Upper lobe of left lung (tissue), 6 donors: ENCODE data around the gene RNU6-9. TPM values are rescaled to one million over a fixed set of nuclear protein-coding genes. Genes with fewer than 3 reads are reported as not detected.

Experiments
- ATAC-seq, 2 donors: fragments of 200-7000 bp; cut with Tn5 transposase; one replicate each; pipeline ENCODE4 v1.9.1; 2022; ENCODE audit warnings: mild to moderate bottlenecking in 2 of 2, moderate library complexity in 2 of 2; ENCODE audit not compliant: low FRiP score in 2 of 2
- DNase-seq, 2 donors: peaks; one replicate each; pipeline ENCODE4 v3.0.0-alpha.2; 2019 to 2020
- H3K27ac ChIP-seq, 4 donors: fragments of 200-600 bp; sonication (generic); one replicate each; pipeline ENCODE4 v1.5.1; 2016 to 2019
- H3K27me3 ChIP-seq, 4 donors: fragments of 200-600 bp; sonication (generic); one replicate each; pipeline ENCODE4 v1.5.1; 2017 to 2019
- H3K36me3 ChIP-seq, 4 donors: fragments of 200-600 bp; sonication (generic); one replicate each; pipeline ENCODE4 v1.5.1; 2016 to 2019
- H3K4me1 ChIP-seq, 4 donors: fragments of 200-600 bp; sonication (generic); one replicate each; pipeline ENCODE4 v1.5.1; 2018 to 2019
- H3K4me3 ChIP-seq, 4 donors: fragments of 200-600 bp; sonication (generic); one replicate each; pipeline ENCODE4 v1.5.1; 2017 to 2019; ENCODE audit warnings: mild to moderate bottlenecking in 2 of 4, moderate library complexity in 1 of 4
- H3K9me3 ChIP-seq, 4 donors: fragments of 200-600 bp; sonication (generic); one replicate each; pipeline ENCODE4 v1.5.1; 2018 to 2019
- CTCF ChIP-seq, 6 experiments: fragments of 450-650 bp in 4 of 6; fragments of 200-600 bp in 2 of 6; sonication (generic) in 2 of 6; IDR thresholded peaks; one replicate each; pipeline ENCODE4 v1.5.1; 2016 to 2019; ENCODE audit warnings: antibody characterized with exemption in 6 of 6
- EP300 ChIP-seq, 4 donors: sonication (generic); formaldehyde crosslinking; IDR thresholded peaks; one replicate each; pipeline ENCODE4 v1.5.1; 2017; ENCODE audit warnings: antibody characterized with exemption in 4 of 4, control low read depth in 2 of 4
- POLR2A ChIP-seq, 4 donors: fragments of 450-650 bp; IDR thresholded peaks; one replicate each; pipeline ENCODE4 v1.5.1; 2016 to 2017; ENCODE audit warnings: antibody characterized with exemption in 4 of 4, mild to moderate bottlenecking in 2 of 4
- POLR2AphosphoS5 ChIP-seq, 2 donors: sonication (generic); formaldehyde crosslinking; IDR thresholded peaks; one replicate each; pipeline ENCODE4 v1.5.1; 2017; ENCODE audit warnings: antibody characterized with exemption in 2 of 2
- WGBS, 2 donors: methylation state at CpG; one replicate each; pipeline ENCODE4 v1.1.5; 2017 to 2018; 5-methylcytosine and 5-hydroxymethylcytosine counted together
- total RNA-seq, 6 donors: library from RNA; depleted of rRNA in 4 of 6; stranded (reverse); fragments of >200 nt in 4 of 6; gene quantifications; one replicate each; pipeline versions ENCODE4 v1.1.0 to v1.2.1, GENCODE V29; 2016 to 2021
- donor health status: DM: no; HTN: no; CAD: no; lungs with moderate emphysema.
- donor health status: DM: no; HTN: yes; CAD: no; lungs with severe emphysema.

The RNU6-9 gene
- total RNA-seq, 6 donors from 2014 or later = not detected

GRCh38 chr19:858284-858683, 35.0 kb upstream of the RNU6-9 start:
- peaks cover 21 to 47% (median 35%) of the 10 kb centered on the region in 4 donors for H3K4me1 ChIP-seq
- H3K36me3 ChIP-seq = no peaks in the 10 kb centered on the region
- ATAC-seq = no peak
- 81 to 83% methylated on average over 9 of the region's 9 CpGs for WGBS, 2 donors
- H3K27me3 ChIP-seq = peaks cover 0 to 3% (median under 1%) of the 10 kb centered on the region in 4 donors
- TF ChIP-seq CTCF (IDR thresholded peaks at IDR 0.05) = no peak
- TF ChIP-seq POLR2A (IDR thresholded peaks at IDR 0.05) = no peak
- no peak for TF ChIP-seq POLR2AphosphoS5 (IDR thresholded peaks at IDR 0.05)
- TF ChIP-seq EP300 (IDR thresholded peaks at IDR 0.05) = no peak
- H3K9me3 ChIP-seq = no peaks in the 10 kb centered on the region
- no peak overlapping the region for H3K4me3 ChIP-seq
- peak overlapping the region in 1 of 4 donors; percentile 87 for H3K27ac ChIP-seq
- no peak for DNase-seq

DNA sequence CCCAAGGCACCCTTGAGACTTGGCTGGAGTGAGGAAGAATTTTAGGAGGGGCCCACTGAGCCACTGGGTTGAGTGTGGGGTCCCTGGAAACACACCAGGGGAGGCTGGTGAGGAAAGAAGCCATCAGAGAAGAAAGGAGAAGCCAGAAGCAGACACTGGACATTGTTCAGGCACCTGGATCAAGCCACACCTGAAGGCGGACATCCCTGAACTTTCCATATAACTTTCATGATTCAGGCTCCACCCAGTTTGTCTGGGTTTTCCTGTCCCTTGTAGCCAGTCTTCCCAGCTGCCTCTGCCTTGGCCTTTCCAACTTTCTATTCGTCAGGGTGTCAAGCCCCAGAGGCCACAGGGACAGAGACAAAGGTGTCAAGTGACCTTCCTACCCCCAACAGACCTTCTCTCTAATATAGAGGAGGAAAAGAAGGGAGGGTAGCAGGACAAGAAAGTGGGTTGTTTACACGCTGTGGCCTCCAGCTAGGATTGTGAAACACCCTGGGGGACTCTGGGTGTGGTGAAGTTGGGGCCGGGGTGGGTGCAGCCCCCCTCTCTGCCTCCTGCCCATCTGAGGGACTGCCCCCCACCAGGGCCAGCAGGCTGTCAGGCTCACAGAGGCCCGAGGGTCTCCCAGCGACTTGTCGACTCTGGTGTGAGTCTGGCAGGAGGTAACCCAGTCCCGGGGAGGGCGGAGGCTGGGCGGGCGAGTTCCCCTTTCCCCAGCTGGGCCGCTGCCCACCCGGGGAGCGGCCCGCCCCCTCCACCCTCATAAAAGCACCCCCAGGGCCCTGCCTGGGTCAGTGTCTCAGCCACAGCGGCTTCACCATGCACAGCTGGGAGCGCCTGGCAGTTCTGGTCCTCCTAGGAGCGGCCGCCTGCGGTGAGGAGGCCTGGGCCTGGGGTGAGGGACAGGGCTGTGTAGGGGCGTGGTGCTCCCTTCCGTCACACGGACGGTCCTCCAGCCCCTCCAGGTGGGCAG, 34.1 kb upstream of the RNU6-9 start, which contains the start of gene CFD:
Gene CFD, plus strand, starts transcription at position 797 of the 976 bp plus-strand sequence. Its CDS starts 26 bp downstream, at position 823.
- DNase-seq = peak; percentile 69 to 92
- Histone ChIP-seq H3K27me3 (peaks cover 0 to 2% (median 0%) of the 10 kb centered on the region in 4 donors), H3K4me3 (peak within 1 kb of the TSS; percentile 39 to 57 (median 46)), H3K27ac (peak within 1 kb of the TSS; percentile 58 to 87 (median 71)), H3K4me1 (peaks cover 23 to 55% (median 39%) of the 10 kb centered on the region in 4 donors), H3K36me3 (no peaks in the 10 kb centered on the region), H3K9me3 (no peaks in the 10 kb centered on the region)
- peak in 1 of 2 donors; percentile 78 for ATAC-seq
- 40 to 43% methylated on average over 8 to 15 of the region's 24 CpGs for WGBS, 2 donors
- TF ChIP-seq CTCF (IDR thresholded peaks at IDR 0.05) (no peak), POLR2AphosphoS5 (IDR thresholded peaks at IDR 0.05) (peak; percentile 58 to 68), POLR2A (IDR thresholded peaks at IDR 0.05) (peak in 1 of 4 donors; percentile 87)

DNA sequence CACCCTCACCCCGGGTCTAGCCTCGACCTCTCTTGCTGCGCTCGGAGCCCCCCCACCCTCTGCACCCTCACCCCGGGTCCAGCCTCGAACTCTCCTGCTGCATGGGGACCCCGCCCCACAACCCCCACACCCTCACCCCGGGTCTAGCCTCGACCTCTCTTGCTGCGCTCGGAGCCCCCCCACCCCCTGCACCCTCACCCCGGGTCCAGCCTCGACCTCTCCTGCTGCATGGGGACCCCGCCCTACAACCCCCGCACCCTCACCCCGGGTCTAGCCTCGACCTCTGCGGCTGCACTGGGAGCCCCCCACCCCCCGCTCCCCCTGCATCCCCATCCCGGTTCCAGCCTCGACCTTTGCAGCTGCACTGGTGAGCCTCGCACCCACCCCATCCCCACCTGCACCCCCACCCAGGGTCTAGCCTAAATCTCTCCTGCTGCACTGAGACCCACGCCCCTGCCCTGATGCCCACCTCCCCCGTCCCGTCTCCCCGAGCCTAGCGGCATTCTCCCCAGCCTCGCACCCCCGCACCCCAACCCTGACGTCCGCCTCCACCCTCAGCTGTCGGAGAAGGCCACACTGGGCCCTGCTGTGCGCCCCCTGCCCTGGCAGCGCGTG, 32.0 kb upstream of the RNU6-9 start:
- ATAC-seq (no peak), DNase-seq (no peak)
- no peaks in the 10 kb centered on the region for H3K36me3 ChIP-seq
- 57 to 68% methylated on average over 10 to 32 of the region's 35 CpGs for WGBS, 2 donors
- peak overlapping the region in 3 of 4 donors; percentile 39 to 57 (median 48) for H3K4me3 ChIP-seq
- TF ChIP-seq EP300 (IDR thresholded peaks at IDR 0.05) (no peak), POLR2AphosphoS5 (IDR thresholded peaks at IDR 0.05) (no peak), POLR2A (IDR thresholded peaks at IDR 0.05) (no peak), CTCF (IDR thresholded peaks at IDR 0.05) (no peak)
- H3K27ac ChIP-seq = peak overlapping the region in 1 of 4 donors; percentile 83
- peaks cover 23 to 56% (median 39%) of the 10 kb centered on the region in 4 donors for H3K4me1 ChIP-seq
- no peaks in the 10 kb centered on the region for H3K9me3 ChIP-seq
- H3K27me3 ChIP-seq = peaks cover 0 to 2% (median 0%) of the 10 kb centered on the region in 4 donors

DNA sequence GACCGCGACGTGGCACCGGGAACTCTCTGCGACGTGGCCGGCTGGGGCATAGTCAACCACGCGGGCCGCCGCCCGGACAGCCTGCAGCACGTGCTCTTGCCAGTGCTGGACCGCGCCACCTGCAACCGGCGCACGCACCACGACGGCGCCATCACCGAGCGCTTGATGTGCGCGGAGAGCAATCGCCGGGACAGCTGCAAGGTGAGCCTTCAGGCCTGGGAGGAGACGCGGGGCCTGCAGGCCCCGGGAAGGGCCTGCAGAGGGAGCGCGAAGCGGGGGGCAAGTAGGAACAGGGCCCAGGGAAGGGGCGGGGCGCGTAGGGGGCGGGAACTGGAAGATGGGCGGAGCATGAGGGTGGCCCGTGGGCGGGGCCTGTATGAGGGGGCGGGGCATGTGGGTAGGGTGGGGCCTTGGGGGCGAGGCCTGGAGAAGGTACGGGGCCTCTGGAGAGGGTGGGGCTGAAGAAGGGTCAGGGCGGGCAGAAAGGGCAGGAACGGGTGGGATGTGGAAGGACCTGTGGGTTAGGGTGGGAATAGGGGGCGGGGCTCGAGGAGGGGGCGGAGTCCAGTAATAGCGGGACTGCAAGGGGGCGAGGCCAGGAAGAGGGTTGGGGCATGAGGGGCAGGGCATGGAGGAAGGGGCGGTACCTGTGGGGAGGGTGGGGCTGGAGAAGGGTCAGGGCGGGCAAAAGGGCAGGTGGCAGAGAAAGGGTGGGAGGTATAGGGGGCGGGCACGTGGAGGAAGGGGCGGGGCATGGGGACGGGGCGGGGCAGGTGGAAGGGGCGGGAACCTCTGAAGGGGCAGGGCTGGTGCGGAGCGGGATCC, 31.3 kb upstream of the RNU6-9 start:
- TF ChIP-seq POLR2AphosphoS5 (IDR thresholded peaks at IDR 0.05) (no peak), POLR2A (IDR thresholded peaks at IDR 0.05) (no peak), CTCF (IDR thresholded peaks at IDR 0.05) (peak in 1 of 6 experiments; percentile 31), EP300 (IDR thresholded peaks at IDR 0.05) (no peak)
- 6 to 16% methylated on average over 17 to 37 of the region's 60 CpGs for WGBS, 2 donors
- Histone ChIP-seq H3K4me1 (peaks cover 23 to 56% (median 39%) of the 10 kb centered on the region in 4 donors), H3K4me3 (peak overlapping the region in 3 of 4 donors; percentile 23 to 57 (median 28)), H3K9me3 (no peaks in the 10 kb centered on the region), H3K27ac (peak overlapping the region in 1 of 4 donors; percentile 51), H3K36me3 (no peaks in the 10 kb centered on the region), H3K27me3 (peaks cover 0 to 2% (median 0%) of the 10 kb centered on the region in 4 donors)
- peak; percentile 23 to 75 for ATAC-seq
- peak; percentile 61 to 93 for DNase-seq
